ENCODE data around the gene CDKN2B-AS1. TPM values are rescaled to one million over a fixed set of nuclear protein-coding genes. Genes with fewer than 3 reads are reported as not detected.
"Not testable (repeated sequence)": the region's sequence is repeated elsewhere in the genome, so short reads cannot be mapped to it uniquely, and the experiment has no call there.

CDKN2B-AS1 gene
- total and polyA plus RNA-seq, 7 donors: 0.49 to 264 (median 2.0) TPM

DNA sequence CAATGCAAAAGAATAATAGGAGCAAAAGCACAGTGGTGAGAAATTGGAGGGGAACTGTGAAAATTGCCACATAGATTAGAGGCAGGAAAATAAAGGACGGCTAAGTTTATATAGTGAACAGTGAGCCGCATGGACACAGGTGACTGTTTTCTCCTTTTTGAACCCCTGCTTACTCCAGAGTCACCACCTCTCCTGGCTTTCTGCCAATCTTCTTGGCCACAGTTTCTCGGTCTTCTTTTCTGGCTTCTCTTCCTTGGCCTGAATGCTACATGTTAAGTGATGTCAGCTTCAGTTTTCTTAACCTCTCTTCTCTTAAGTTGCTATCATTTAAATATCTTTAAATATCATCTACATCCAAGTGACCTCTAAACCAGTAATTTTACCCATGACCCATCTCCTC is 61.8 kb downstream of the CDKN2B-AS1 start:
- intact Hi-C loops (cut with DNase I): no loop called here

DNA sequence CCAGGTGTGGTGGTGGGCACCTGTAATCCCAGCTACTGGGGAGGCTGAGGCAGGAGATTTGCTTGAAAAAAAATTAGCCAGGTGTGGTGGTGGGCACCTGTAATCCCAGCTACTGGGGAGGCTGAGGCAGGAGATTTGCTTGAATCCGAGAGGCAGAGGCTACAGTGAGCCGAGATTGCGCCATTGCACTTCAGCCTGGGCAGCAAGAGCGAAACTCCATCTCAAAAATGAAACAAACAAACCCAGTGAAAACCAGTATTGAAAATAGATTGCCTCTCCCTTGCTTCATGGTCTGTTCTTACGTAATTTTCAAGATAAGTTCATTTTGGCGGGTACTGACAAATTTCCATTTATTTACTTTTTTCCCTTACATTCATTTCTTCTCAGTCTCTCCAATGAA is 63.4 kb downstream of the CDKN2B-AS1 start:
- DNase-seq; intact Hi-C loops (cut with DNase I); H3K27me3 ChIP-seq; H3K27ac ChIP-seq; H3K9me3 ChIP-seq; H3K36me3 ChIP-seq; H3K4me1 ChIP-seq; H3K4me3 ChIP-seq: not testable (repeated sequence)
- 95 to 97% methylated on average over 6 of the region's 6 CpGs for WGBS, 2 donors

More for the DNA sequence above, 61.8 kb downstream of the CDKN2B-AS1 start:
- TF ChIP-seq, protein P1, sequence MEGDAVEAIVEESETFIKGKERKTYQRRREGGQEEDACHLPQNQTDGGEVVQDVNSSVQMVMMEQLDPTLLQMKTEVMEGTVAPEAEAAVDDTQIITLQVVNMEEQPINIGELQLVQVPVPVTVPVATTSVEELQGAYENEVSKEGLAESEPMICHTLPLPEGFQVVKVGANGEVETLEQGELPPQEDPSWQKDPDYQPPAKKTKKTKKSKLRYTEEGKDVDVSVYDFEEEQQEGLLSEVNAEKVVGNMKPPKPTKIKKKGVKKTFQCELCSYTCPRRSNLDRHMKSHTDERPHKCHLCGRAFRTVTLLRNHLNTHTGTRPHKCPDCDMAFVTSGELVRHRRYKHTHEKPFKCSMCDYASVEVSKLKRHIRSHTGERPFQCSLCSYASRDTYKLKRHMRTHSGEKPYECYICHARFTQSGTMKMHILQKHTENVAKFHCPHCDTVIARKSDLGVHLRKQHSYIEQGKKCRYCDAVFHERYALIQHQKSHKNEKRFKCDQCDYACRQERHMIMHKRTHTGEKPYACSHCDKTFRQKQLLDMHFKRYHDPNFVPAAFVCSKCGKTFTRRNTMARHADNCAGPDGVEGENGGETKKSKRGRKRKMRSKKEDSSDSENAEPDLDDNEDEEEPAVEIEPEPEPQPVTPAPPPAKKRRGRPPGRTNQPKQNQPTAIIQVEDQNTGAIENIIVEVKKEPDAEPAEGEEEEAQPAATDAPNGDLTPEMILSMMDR (IDR thresholded peaks at IDR 0.05): no peak
- no peak for TF ChIP-seq POLR2A (IDR thresholded peaks at IDR 0.05)
- TF ChIP-seq EP300 (IDR thresholded peaks at IDR 0.05): no peak
- no peak for TF ChIP-seq POLR2AphosphoS5 (IDR thresholded peaks at IDR 0.05)
- Histone ChIP-seq H3K4me3 (no peak overlapping the region), H3K9me3 (no peaks in the 10 kb centered on the region), H3K27me3 (no peaks in the 10 kb centered on the region), H3K36me3 (no peaks in the 10 kb centered on the region), H3K27ac (no peak overlapping the region), H3K4me1 (no peaks in the 10 kb centered on the region)
- 66 to 75% methylated on average over 3 of the region's 3 CpGs for WGBS, 2 donors
- no peak for DNase-seq

DNA sequence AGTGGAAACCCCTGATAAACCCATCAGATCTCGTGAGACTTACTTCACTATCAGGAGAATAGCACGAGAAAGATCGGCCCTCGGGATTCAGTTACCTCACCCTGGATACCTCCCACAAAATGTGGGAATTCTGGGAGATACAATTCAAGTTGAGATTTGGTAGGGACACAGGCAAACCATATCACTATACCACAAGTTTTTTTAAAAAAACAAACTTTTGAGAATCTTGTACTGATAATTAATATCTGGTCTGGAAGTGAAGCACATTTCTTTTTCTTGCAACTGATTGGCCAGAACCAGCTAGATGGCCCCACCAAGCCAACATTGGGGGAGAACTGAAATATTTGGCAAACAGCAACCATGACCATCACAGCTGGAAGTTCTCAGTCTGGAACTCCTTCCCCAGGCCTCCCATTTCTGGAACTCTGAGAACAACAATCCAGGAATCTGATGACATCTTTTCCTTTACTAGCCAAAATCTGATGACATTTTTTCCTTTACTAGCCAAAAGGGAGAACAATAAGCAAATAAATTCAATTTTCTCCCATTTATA is 66.3 kb downstream of the CDKN2B-AS1 start:
- H3K36me3 ChIP-seq: no peaks in the 10 kb centered on the region
- H3K9me3 ChIP-seq: no peaks in the 10 kb centered on the region
- peak overlapping the region in 1 of 4 donors; percentile 14 for H3K27ac ChIP-seq
- no peak overlapping the region for H3K4me3 ChIP-seq
- 92 to 95% methylated on average over 4 of the region's 4 CpGs for WGBS, 2 donors
- no peaks in the 10 kb centered on the region for H3K27me3 ChIP-seq
- intact Hi-C loops (cut with DNase I): no loop called here
- DNase-seq: peak; percentile 70
- TF ChIP-seq POLR2A (IDR thresholded peaks at IDR 0.05) (no peak), EP300 (IDR thresholded peaks at IDR 0.05) (no peak), POLR2AphosphoS5 (IDR thresholded peaks at IDR 0.05) (peak in 3 of 4 donors; percentile 35 to 51 (median 42))
- TF ChIP-seq, protein P1 (IDR thresholded peaks at IDR 0.05): no peak
- no peaks in the 10 kb centered on the region for H3K4me1 ChIP-seq

DNA sequence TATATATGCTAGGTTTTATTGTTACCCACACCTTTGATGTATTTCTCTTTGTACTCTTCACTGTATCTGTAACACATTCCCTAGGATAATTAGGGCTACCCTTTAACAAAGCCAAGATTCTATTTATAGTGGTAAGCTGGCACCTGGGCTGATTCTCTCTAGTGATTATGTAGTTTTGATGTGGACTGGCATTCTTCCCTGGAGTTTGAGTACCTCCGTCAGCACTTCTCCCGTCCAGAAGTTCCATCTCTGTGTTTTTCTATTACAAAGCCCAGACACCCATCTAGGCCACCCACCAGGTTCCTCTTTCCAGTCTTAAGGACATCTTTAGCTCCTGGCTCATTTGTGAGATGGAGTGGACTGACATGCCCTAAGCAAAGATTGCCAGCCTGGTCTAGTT is 70.4 kb downstream of the CDKN2B-AS1 start:
- H3K4me3 ChIP-seq: no peak overlapping the region
- no peaks in the 10 kb centered on the region for H3K4me1 ChIP-seq
- no peaks in the 10 kb centered on the region for H3K27me3 ChIP-seq
- H3K27ac ChIP-seq: no peak overlapping the region
- no peaks in the 10 kb centered on the region for H3K36me3 ChIP-seq
- H3K9me3 ChIP-seq: no peaks in the 10 kb centered on the region
- no peak for DNase-seq
- TF ChIP-seq EP300 (IDR thresholded peaks at IDR 0.05) (no peak), POLR2AphosphoS5 (IDR thresholded peaks at IDR 0.05) (no peak), POLR2A (IDR thresholded peaks at IDR 0.05) (no peak)
- TF ChIP-seq, protein P1 (IDR thresholded peaks at IDR 0.05): no peak
- WGBS, 2 donors: 23 to 48% methylated on average over 2 of the region's 2 CpGs
- intact Hi-C loops (cut with DNase I): no loop called here

DNA sequence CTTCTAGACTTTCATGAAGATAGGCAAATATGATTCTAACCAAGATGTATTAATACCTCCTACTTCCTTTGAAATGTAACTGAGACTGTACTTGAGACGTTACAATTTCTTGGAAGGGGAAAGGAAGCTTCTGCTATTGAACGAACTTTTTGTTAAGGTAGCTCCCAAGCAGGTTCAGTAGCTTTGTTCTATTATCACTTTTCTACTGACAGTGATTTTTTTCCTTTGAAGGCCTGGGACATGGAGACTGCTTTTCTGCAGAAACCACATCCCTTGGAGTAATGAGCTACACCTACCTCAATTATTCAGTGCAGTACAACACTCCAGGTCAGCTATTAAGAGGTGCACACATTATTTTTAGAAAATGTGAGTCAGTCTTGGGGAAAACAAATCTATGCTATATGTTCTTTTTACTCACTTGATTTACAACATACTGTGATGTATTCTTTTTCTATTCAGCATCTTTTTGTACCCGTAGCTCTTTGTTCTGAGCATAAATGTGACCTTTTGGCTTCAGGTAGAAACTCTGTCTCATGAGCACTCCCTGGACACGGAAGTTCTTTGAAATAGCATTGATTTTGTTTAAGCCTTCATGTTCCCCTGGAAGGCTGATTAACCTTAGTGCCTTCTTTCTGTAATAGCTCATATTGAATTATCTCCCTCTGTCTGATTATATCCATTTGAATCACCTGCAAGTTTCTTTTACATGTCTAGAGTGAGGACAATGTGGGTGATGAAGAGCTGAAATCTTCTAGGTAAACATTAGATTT is 71.0 kb downstream of the CDKN2B-AS1 start:
- intact Hi-C loops (cut with DNase I): no loop called here
- no peaks in the 10 kb centered on the region for H3K27me3 ChIP-seq
- no peak overlapping the region for H3K4me3 ChIP-seq
- no peaks in the 10 kb centered on the region for H3K4me1 ChIP-seq
- no peaks in the 10 kb centered on the region for H3K36me3 ChIP-seq
- no peak for DNase-seq
- H3K27ac ChIP-seq: no peak overlapping the region
- no peaks in the 10 kb centered on the region for H3K9me3 ChIP-seq
- WGBS, 2 donors: 66 to 73% methylated on average over 4 of the region's 4 CpGs
- TF ChIP-seq POLR2AphosphoS5 (IDR thresholded peaks at IDR 0.05) (no peak), EP300 (IDR thresholded peaks at IDR 0.05) (no peak), POLR2A (IDR thresholded peaks at IDR 0.05) (no peak)
- TF ChIP-seq, protein P1 (IDR thresholded peaks at IDR 0.05): no peak

All from sigmoid colon (tissue), 7 donors.